ENCODE measurements around the gene SLC11A1. TPM values are rescaled to one million over a fixed set of nuclear protein-coding genes. Genes with fewer than 3 reads are reported as not detected.
A peak's percentile ranks its signal among the peaks of the same experiment; 100 is the strongest.

SLC11A1 gene
- total RNA-seq, 2 donors from 2014 or later = 8.5 to 16.1 TPM

- DNase-seq (no peak), ATAC-seq (no peak)
- intact Hi-C loops (cut with DNase I) = loop anchor here in 1 of 2 donors (10.0 kb wide), 1 partner anchor 95 kb away; the partner anchor contains the start of gene TMBIM1
Observed at GRCh38 chr2:218389333-218390150, 7.5 kb downstream of the SLC11A1 start.

- intact Hi-C loops (cut with DNase I) = loop anchor here in 1 of 2 donors (10.0 kb wide), 1 partner anchor 96 kb away; the partner anchor contains the start of gene TMBIM1
- ATAC-seq (no peak), DNase-seq (no peak)
Observed at GRCh38 chr2:218391202-218391601, 9.1 kb downstream of the SLC11A1 start.

DNA sequence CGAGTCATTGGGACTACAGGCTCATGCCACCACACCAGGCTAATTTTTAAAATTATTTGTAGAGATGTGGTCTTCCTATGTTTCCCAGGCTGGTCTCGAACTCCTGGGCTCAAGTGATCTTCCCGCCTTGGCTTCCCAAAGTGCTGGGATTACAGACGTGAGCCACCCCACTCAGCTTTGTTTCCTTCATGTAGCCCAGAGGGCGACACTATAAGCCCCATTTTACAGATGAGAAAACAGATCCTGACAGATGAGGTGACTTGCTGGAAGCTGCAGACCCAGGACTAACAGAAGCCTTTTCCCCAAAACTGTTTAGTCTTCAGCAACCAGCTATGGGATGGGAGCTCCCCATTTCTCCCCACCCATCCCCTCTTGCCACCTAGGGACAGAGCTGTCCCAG lies 10.4 kb downstream of the SLC11A1 start:
- DNase-seq (no peak), ATAC-seq (no peak)
- intact Hi-C loops (cut with DNase I) = loop anchor here in 1 of 2 donors (10.0 kb wide), 1 partner anchor 98 kb away; the partner anchor contains the start of gene TMBIM1

GRCh38 chr2:218392891-218393462 lies 10.9 kb downstream of the SLC11A1 start:
- intact Hi-C loops (cut with DNase I) = loop anchor here in 1 of 2 donors (10.0 kb wide), 1 partner anchor 98 kb away; the partner anchor contains the start of gene TMBIM1
- DNase-seq (no peak), ATAC-seq (no peak)

GRCh38 chr2:218393750-218394290 lies 11.7 kb downstream of the SLC11A1 start:
- ATAC-seq (no peak), DNase-seq (peak; percentile 35)
- intact Hi-C loops (cut with DNase I) = loop anchor here in 1 of 2 donors (10.0 kb wide), 1 partner anchor 99 kb away; the partner anchor contains the start of gene TMBIM1

DNA sequence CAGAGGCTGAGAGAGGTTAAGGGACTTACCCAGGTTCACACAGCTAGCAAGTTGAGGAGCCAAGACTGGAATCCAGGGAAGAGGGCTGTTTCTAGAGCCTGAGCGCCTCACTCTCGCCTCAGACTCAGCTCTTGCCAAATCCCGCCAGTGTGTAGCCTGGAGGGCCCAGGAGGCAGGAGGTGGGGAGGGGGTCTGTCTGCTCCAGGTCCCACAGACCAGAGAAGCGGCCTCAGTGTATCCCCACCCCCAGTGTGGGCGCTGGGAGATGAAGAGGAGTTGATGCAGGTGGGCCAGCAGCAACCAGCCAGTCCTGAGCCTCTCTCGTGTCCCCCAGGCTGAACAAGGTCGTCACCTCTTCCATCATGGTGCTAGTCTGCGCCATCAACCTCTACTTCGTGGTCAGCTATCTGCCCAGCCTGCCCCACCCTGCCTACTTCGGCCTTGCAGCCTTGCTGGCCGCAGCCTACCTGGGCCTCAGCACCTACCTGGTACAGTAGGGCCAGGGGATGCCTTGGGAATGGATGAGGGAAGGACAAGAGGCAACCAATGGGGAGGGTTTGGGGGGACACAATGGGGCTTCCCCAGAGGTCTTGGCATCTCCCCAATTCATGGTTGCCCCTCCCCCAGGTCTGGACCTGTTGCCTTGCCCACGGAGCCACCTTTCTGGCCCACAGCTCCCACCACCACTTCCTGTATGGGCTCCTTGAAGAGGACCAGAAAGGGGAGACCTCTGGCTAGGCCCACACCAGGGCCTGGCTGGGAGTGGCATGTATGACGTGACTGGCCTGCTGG lies 12.4 kb downstream of the SLC11A1 start:
- ATAC-seq (no peak), DNase-seq (no peak)
- intact Hi-C loops (cut with DNase I) = loop anchor here in 1 of 2 donors (10.0 kb wide), 1 partner anchor 100 kb away; the partner anchor contains the start of gene TMBIM1

DNA sequence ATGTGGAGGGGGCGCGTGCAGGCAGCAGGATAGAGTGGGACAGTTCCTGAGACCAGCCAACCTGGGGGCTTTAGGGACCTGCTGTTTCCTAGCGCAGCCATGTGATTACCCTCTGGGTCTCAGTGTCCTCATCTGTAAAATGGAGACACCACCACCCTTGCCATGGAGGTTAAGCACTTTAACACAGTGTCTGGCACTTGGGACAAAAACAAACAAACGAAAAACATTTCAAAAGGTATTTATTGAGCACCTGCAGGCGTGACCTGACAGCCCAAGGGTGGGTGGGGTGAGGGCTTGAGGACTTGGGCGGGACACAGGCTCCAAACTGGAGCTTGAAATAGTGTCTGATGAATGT lies 13.0 kb downstream of the SLC11A1 start:
- intact Hi-C loops (cut with DNase I) = loop anchor here in 1 of 2 donors (10.0 kb wide), 1 partner anchor 100 kb away; the partner anchor contains the start of gene TMBIM1
- no peak for DNase-seq
- no peak for ATAC-seq

DNA sequence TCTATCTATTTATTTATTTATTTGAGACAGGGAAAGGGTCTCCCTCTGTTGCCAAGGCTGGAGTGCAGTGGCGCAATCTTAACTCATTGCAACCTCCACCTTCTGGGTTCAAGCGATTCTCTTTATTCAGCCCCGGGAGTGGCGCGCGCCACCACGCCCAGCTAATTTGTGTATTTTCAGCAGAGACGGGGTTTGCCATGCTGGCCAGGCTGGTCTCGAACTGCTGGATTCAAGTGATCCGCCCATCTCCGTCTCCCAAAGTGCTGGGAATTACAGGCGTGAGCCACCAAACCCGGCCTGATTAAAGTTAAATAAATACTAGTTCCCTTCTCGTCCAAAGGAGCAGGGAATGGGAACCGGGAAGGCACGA lies 13.4 kb downstream of the SLC11A1 start:
- ATAC-seq (no peak), DNase-seq (peak; percentile 27)
- intact Hi-C loops (cut with DNase I) = loop anchor here in 1 of 2 donors (10.0 kb wide), 1 partner anchor 101 kb away; the partner anchor contains the start of gene TMBIM1

DNA sequence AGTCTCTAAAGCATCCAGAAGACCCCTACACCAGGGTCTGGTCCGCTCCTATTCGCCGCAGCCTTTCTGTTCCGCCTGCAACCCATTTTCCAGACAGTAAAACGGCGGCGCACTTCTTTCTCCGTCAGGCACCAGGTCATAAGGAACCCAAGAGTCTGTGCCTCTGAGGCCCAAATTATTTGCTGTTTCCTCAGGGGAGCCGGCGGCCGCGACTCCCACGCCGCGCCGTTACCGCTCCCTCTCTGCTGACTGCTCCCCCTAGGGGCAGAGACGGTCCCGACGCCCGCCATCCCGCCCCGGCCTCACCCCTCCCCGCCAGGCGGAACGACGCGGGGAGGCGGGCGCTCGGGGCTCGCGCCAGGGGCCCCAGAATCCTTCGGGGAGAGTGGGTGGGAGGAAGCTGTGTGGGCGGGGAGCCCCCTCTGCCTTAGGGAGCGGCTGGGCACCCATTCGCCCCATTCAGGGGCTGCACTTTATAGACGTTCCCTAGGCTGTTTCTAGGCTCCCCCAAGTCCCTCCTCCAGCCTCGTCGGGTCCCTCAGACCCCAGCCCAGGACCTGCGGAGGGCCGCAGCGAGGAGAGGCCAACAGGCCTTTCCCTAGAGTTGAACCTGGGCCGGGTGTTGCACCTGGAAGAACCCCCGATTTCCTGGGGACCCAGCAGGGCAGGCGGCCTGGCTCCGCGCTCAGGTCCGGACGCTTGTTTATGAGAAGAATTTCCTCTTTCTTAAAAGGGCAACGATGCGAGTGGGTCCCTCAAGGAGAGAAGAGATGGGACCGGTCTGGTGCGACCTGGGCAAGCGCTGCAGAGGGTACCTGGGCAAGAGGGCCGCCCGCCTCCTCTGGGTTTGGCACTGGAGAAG lies 14.0 kb downstream of the SLC11A1 start:
- intact Hi-C loops (cut with DNase I) = loop anchor here (2.0 to 10.0 kb wide), 2 partner anchors 101 to 103 kb away; partner anchors contain the start of gene TMBIM1 (in 2 of the 2)
- DNase-seq (peak; percentile 94), ATAC-seq (peak; percentile 66 to 71)

- ATAC-seq = peak; percentile 8 to 11
- peak; percentile 84 for DNase-seq
- intact Hi-C loops (cut with DNase I) = loop anchor here (2.0 to 10.0 kb wide), 2 partner anchors 102 to 104 kb away; partner anchors contain the start of gene TMBIM1 (in 2 of the 2)
Observed at GRCh38 chr2:218396688-218397462, 14.8 kb downstream of the SLC11A1 start.

- DNase-seq (no peak), ATAC-seq (no peak)
- intact Hi-C loops (cut with DNase I) = loop anchor here (2.0 to 10.0 kb wide), 2 partner anchors 103 to 105 kb away; partner anchors contain the start of gene TMBIM1 (in 2 of the 2)
Observed at GRCh38 chr2:218397463-218397819, 15.4 kb downstream of the SLC11A1 start.

GRCh38 chr2:218397820-218398436 lies 15.9 kb downstream of the SLC11A1 start:
- peak; percentile 12 to 21 for ATAC-seq
- DNase-seq = peak; percentile 88
- intact Hi-C loops (cut with DNase I) = loop anchor here (2.0 to 10.0 kb wide), 2 partner anchors 103 to 105 kb away; partner anchors contain the start of gene TMBIM1 (in 2 of the 2)

DNA sequence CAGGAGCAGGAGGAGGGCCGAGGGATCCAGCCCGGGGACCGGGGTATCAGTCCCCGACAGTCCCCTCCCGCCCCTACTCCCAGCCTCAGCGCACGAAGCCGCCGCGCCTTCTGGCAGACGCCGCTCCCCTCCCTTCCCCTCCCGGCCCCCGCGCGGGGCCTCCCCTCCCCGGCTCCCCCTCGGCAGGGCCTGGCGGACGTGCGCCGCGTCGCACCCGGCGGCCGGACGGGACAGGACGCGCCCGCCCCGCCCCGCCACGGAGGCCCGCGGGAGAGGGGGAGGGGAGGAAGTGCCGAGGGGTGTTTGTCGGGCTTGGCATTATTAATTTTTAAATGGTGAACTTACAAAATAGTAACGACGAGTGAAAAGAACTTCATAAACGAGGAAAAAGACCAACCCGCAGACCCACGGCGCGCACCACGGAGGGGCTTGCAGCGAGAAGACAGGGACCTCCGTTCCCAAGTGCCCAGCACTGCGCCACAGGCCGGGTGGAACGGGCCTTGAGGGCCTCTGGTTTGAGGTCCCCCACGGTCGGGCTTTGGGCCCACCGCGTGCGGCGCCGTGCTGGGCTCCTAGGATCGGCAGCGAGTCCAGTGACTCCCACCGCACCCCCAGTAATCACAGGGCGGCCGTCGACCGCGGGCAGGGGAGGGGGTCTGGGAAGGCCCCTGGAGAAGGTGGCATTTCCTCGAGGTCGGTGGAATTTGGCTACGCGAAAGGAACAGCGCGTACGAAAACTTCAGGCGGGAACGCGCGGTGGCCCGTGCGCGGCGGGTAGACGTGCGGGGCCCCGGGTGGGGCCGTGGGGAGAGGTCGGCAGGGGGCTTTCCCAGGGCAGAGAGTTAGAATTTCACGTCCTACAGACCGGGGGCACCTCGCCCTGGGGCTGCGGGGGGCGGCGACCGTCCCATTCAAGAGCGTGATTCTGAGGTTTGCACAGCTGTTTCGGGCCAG lies 16.6 kb downstream of the SLC11A1 start:
- DNase-seq (peak; percentile 87), ATAC-seq (peak; percentile 52 to 58)
- intact Hi-C loops (cut with DNase I) = loop anchor here in 1 of 2 donors (10.0 kb wide), 1 partner anchor 104 kb away; the partner anchor contains the start of gene TMBIM1

DNA sequence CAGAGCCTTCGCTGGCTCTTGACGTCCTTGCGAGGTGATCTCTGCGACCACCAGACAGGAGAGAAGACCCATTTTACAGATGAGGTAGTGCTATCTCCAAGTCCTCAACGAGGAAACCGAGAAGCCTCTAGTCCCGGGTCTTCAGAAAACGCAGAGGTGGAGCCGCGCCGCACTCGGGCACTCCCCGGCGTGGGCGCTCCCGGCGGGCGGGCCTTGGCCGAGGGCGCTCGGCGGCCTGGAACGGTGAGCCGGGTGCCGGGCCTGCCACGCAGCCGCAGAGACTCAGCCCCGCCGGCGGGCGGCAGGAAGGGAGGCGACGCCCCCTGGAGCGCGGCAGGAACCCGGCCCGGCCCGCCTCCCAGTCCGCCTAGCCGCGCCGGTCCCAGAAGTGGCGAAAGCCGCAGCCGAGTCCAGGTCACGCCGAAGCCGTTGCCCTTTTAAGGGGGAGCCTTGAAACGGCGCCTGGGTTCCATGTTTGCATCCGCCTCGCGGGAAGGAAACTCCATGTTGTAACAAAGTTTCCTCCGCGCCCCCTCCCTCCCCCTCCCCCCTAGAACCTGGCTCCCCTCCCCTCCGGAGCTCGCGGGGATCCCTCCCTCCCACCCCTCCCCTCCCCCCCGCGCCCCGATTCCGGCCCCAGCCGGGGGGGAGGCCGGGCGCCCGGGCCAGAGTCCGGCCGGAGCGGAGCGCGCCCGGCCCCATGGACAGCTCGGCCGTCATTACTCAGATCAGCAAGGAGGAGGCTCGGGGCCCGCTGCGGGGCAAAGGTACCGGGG lies 17.5 kb downstream of the SLC11A1 start, which contains the start of gene CTDSP1:
CTDSP1 (plus strand) TSS at position 478 of the 776 bp plus-strand sequence; CDS start at position 701, 223 bp downstream.
- intact Hi-C loops (cut with DNase I) = loop anchor here in 1 of 2 donors (10.0 kb wide), 1 partner anchor 105 kb away; the partner anchor contains the start of gene TMBIM1
- DNase-seq (peak; percentile 98), ATAC-seq (peak; percentile 64 to 69)

Measured in left cardiac atrium (tissue), 4 donors.